ENCODE data around the gene HK1.
A peak's percentile ranks its signal among the peaks of the same experiment; 100 is the strongest.

Gene HK1

GRCh38 chr10:69259547-69260243, 18.6 kb upstream of the HK1 start:
- Histone ChIP-seq H3K36me3 (ENCODE audit: control insufficient read depth, insufficient read depth, low read length, severe bottlenecking) (no peaks in the 10 kb centered on the region), H3K9ac (ENCODE audit: low read length) (no peak overlapping the region), H3K4me3 (ENCODE audit: low read length) (no peak overlapping the region), H3K9me3 (ENCODE audit: control insufficient read depth, low read length) (no peaks in the 10 kb centered on the region), H3K27me3 (replicated peaks; ENCODE audit: control insufficient read depth, insufficient read depth, low read length) (no peaks in the 10 kb centered on the region), H3K4me1 (ENCODE audit: control insufficient read depth, insufficient read depth, low read length) (no peaks in the 10 kb centered on the region)
- DNase-seq (ENCODE audit: low read depth), result no peak

- H3K27me3 ChIP-seq (replicated peaks; ENCODE audit: control insufficient read depth, insufficient read depth, low read length), result no peaks in the 10 kb centered on the region
- no peak overlapping the region for H3K9ac ChIP-seq (ENCODE audit: low read length)
- no peak for DNase-seq (ENCODE audit: low read depth)
- H3K9me3 ChIP-seq (ENCODE audit: control insufficient read depth, low read length), result no peaks in the 10 kb centered on the region
- H3K36me3 ChIP-seq (ENCODE audit: control insufficient read depth, insufficient read depth, low read length, severe bottlenecking), result no peaks in the 10 kb centered on the region
- no peak overlapping the region for H3K4me3 ChIP-seq (ENCODE audit: low read length)
- H3K4me1 ChIP-seq (ENCODE audit: control insufficient read depth, insufficient read depth, low read length), result no peaks in the 10 kb centered on the region
These were observed 17.1 kb upstream of the HK1 start for GRCh38 chr10:69261184-69261583.

- Histone ChIP-seq H3K36me3 (ENCODE audit: control insufficient read depth, insufficient read depth, low read length, severe bottlenecking) (no peaks in the 10 kb centered on the region), H3K4me3 (ENCODE audit: low read length) (no peak overlapping the region), H3K9me3 (ENCODE audit: control insufficient read depth, low read length) (no peaks in the 10 kb centered on the region), H3K27me3 (replicated peaks; ENCODE audit: control insufficient read depth, insufficient read depth, low read length) (peaks cover 3% of the 10 kb centered on the region), H3K4me1 (ENCODE audit: control insufficient read depth, insufficient read depth, low read length) (no peaks in the 10 kb centered on the region), H3K9ac (ENCODE audit: low read length) (no peak overlapping the region)
- no peak for DNase-seq (ENCODE audit: low read depth)
These were observed 16.0 kb upstream of the HK1 start for GRCh38 chr10:69262292-69262751.

- H3K4me3 ChIP-seq (ENCODE audit: low read length), result no peak overlapping the region
- H3K9ac ChIP-seq (ENCODE audit: low read length), result no peak overlapping the region
- peaks cover 3% of the 10 kb centered on the region for H3K27me3 ChIP-seq (replicated peaks; ENCODE audit: control insufficient read depth, insufficient read depth, low read length)
- no peak for DNase-seq (ENCODE audit: low read depth)
- no peaks in the 10 kb centered on the region for H3K9me3 ChIP-seq (ENCODE audit: control insufficient read depth, low read length)
- no peaks in the 10 kb centered on the region for H3K36me3 ChIP-seq (ENCODE audit: control insufficient read depth, insufficient read depth, low read length, severe bottlenecking)
- peaks cover 10% of the 10 kb centered on the region for H3K4me1 ChIP-seq (ENCODE audit: control insufficient read depth, insufficient read depth, low read length)
These were observed 12.8 kb upstream of the HK1 start for GRCh38 chr10:69265521-69265920.

- DNase-seq (ENCODE audit: low read depth), result no peak
- Histone ChIP-seq H3K4me1 (ENCODE audit: control insufficient read depth, insufficient read depth, low read length) (peaks cover 10% of the 10 kb centered on the region), H3K36me3 (ENCODE audit: control insufficient read depth, insufficient read depth, low read length, severe bottlenecking) (no peaks in the 10 kb centered on the region), H3K9ac (ENCODE audit: low read length) (no peak overlapping the region), H3K4me3 (ENCODE audit: low read length) (no peak overlapping the region), H3K27me3 (replicated peaks; ENCODE audit: control insufficient read depth, insufficient read depth, low read length) (peaks cover 3% of the 10 kb centered on the region), H3K9me3 (ENCODE audit: control insufficient read depth, low read length) (peaks cover 9% of the 10 kb centered on the region)
These were observed 9.4 kb upstream of the HK1 start for GRCh38 chr10:69268761-69269416.

DNA sequence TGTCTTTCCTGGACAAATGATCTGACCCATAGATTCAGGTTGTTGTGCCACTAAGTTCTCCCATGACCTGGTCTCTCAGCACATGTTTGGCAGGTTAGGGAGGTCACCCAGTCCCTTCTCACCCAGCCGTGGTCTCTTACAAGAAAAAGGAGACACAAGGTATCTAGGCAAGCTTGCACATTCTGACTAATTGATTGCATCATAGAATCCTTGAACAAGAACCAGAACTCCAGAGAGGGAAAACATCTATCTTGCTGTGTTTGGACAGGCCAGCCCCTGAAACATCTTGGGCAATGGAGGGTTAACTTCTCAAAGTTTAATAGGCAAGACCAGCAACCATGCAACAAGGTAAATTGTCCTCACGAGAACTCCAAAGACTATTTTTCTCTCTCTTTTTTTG, 8.5 kb upstream of the HK1 start:
- Histone ChIP-seq H3K4me1 (ENCODE audit: control insufficient read depth, insufficient read depth, low read length) (peaks cover 10% of the 10 kb centered on the region), H3K36me3 (ENCODE audit: control insufficient read depth, insufficient read depth, low read length, severe bottlenecking) (no peaks in the 10 kb centered on the region), H3K4me3 (ENCODE audit: low read length) (no peak overlapping the region), H3K27me3 (replicated peaks; ENCODE audit: control insufficient read depth, insufficient read depth, low read length) (peaks cover 3% of the 10 kb centered on the region), H3K9ac (ENCODE audit: low read length) (no peak overlapping the region), H3K9me3 (ENCODE audit: control insufficient read depth, low read length) (peaks cover 9% of the 10 kb centered on the region)
- DNase-seq (ENCODE audit: low read depth), result peak; percentile 59

DNA sequence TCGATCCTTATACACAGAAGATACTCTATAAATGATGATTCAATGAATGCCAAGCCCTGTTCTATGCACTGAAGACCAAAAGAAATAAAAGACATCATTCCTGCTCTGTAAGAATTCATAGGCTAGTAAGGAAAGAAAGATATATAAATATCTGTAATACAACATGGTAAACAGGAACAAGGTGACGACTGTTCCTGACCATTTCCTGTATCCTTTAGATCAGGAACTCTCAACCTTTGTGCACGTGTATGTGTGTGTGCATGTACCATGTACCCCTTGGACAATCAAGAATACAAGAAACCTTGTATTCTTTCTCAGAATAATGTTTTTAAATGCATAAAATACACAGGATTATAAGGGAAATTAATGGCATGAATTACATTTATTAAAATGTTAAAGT, 7.3 kb upstream of the HK1 start:
- peaks cover 9% of the 10 kb centered on the region for H3K9me3 ChIP-seq (ENCODE audit: control insufficient read depth, low read length)
- H3K9ac ChIP-seq (ENCODE audit: low read length), result no peak overlapping the region
- no peak overlapping the region for H3K4me3 ChIP-seq (ENCODE audit: low read length)
- no peaks in the 10 kb centered on the region for H3K36me3 ChIP-seq (ENCODE audit: control insufficient read depth, insufficient read depth, low read length, severe bottlenecking)
- peaks cover 3% of the 10 kb centered on the region for H3K27me3 ChIP-seq (replicated peaks; ENCODE audit: control insufficient read depth, insufficient read depth, low read length)
- DNase-seq (ENCODE audit: low read depth), result no peak
- peaks cover 10% of the 10 kb centered on the region for H3K4me1 ChIP-seq (ENCODE audit: control insufficient read depth, insufficient read depth, low read length)

DNA sequence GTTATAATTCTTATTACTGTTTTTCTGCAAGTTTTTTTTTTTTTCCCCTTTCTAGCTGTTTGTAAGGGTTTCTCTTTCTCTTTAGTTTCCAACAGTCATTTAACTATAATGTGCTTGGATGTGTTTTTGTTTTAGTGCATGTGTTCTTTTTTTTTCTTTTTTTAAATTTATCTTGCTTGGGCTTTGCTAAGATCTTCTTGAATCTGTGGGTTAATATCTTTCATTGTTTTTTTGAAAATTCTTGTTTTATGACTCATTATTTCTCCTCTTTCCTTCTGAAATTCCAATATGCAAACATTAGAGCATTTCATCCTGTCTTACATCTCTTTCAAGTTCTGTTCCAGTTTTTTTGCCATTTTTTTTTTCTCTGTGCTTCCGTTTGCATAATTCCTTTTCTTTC, 5.7 kb upstream of the HK1 start:
- Histone ChIP-seq H3K27me3 (replicated peaks; ENCODE audit: control insufficient read depth, insufficient read depth, low read length) (no peaks in the 10 kb centered on the region), H3K36me3 (ENCODE audit: control insufficient read depth, insufficient read depth, low read length, severe bottlenecking) (no peaks in the 10 kb centered on the region), H3K9me3 (ENCODE audit: control insufficient read depth, low read length) (peaks cover 9% of the 10 kb centered on the region), H3K4me3 (ENCODE audit: low read length) (no peak overlapping the region), H3K4me1 (ENCODE audit: control insufficient read depth, insufficient read depth, low read length) (peaks cover 10% of the 10 kb centered on the region), H3K9ac (ENCODE audit: low read length) (no peak overlapping the region)
- DNase-seq (ENCODE audit: low read depth), result no peak

GRCh38 chr10:69275444-69275843, 2.9 kb upstream of the HK1 start:
- Histone ChIP-seq H3K9ac (ENCODE audit: low read length) (no peak overlapping the region), H3K36me3 (ENCODE audit: control insufficient read depth, insufficient read depth, low read length, severe bottlenecking) (no peaks in the 10 kb centered on the region), H3K27me3 (replicated peaks; ENCODE audit: control insufficient read depth, insufficient read depth, low read length) (no peaks in the 10 kb centered on the region), H3K4me1 (ENCODE audit: control insufficient read depth, insufficient read depth, low read length) (peaks cover 7% of the 10 kb centered on the region), H3K4me3 (ENCODE audit: low read length) (no peak overlapping the region), H3K9me3 (ENCODE audit: control insufficient read depth, low read length) (peaks cover 9% of the 10 kb centered on the region)
- no peak for DNase-seq (ENCODE audit: low read depth)

- no peak overlapping the region for H3K9ac ChIP-seq (ENCODE audit: low read length)
- H3K9me3 ChIP-seq (ENCODE audit: control insufficient read depth, low read length), result peaks cover 11% of the 10 kb centered on the region
- no peak for DNase-seq (ENCODE audit: low read depth)
- H3K27me3 ChIP-seq (replicated peaks; ENCODE audit: control insufficient read depth, insufficient read depth, low read length), result no peaks in the 10 kb centered on the region
- no peaks in the 10 kb centered on the region for H3K36me3 ChIP-seq (ENCODE audit: control insufficient read depth, insufficient read depth, low read length, severe bottlenecking)
- peaks cover 7% of the 10 kb centered on the region for H3K4me1 ChIP-seq (ENCODE audit: control insufficient read depth, insufficient read depth, low read length)
- no peak overlapping the region for H3K4me3 ChIP-seq (ENCODE audit: low read length)
These were observed 1.8 kb upstream of the HK1 start for GRCh38 chr10:69276503-69276902.

DNA sequence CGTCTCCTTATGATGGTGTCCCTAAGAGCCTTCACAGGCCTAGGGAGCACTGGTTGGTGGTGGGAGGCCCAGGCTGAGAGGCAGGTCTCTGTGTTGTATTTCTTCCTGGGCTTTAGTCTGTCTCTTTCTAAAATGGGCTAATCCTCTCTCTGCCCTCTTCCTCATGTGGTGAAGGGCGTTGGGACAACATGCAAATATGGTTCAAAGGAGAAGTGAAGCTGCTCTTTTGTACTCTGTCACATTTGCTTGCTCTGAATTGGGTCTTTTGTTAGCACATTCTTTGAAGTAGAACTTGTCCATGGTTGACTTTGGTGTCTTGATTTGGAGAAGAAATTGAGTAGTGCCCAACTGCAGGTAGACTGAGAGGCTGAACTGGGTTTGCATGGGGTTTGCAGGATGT, 814 bp downstream of the HK1 start:
- Histone ChIP-seq H3K36me3 (ENCODE audit: control insufficient read depth, insufficient read depth, low read length, severe bottlenecking) (no peaks in the 10 kb centered on the region), H3K9me3 (ENCODE audit: control insufficient read depth, low read length) (peaks cover 4% of the 10 kb centered on the region), H3K4me1 (ENCODE audit: control insufficient read depth, insufficient read depth, low read length) (peaks cover 7% of the 10 kb centered on the region), H3K9ac (ENCODE audit: low read length) (no peak overlapping the region), H3K27me3 (replicated peaks; ENCODE audit: control insufficient read depth, insufficient read depth, low read length) (no peaks in the 10 kb centered on the region), H3K4me3 (ENCODE audit: low read length) (no peak overlapping the region)
- DNase-seq (ENCODE audit: low read depth), result no peak
